D341Med (cell line): Measurements from ENCODE around the gene FOXK1.
A peak's percentile ranks its signal among the peaks of the same experiment; 100 is the strongest.

Experiments used
- DNase-seq: peaks from one replicate; pipeline ENCODE4 v3.0.0; 2012; ENCODE audit warnings: low spot score

FOXK1 gene

DNA sequence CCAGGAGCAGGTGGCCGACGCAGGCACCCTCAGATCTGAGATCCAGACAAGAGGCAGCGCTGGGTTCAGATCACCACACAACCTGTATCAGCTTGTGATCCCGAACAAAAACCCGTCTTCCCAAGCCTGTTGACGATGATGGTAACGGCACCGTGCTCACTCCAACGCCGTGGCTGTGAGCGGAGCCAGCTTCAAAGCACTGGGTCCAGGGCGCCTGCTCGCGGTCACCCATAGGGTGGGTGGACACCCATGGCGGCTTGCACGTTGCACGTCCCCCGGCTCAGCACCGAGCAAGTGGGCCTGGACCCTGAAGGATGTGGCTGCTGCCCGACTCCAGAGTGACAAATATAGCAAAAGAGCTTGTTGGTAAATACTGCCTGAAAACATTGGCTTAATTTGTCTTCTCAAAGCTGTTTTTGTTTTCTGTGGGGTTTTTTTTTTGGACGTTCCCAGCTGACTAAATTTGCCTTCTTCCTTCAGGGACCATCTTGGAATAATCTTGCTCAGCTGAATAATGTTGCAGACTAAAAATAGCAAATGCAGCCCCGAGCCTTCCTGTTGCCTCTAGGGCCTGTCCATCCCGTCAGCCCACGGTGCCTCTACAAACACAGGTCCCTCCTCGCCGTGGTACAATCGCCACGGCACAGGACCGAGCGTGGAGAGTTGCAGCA, 41.0 kb downstream of the FOXK1 start:
- DNase-seq = no peak

DNA sequence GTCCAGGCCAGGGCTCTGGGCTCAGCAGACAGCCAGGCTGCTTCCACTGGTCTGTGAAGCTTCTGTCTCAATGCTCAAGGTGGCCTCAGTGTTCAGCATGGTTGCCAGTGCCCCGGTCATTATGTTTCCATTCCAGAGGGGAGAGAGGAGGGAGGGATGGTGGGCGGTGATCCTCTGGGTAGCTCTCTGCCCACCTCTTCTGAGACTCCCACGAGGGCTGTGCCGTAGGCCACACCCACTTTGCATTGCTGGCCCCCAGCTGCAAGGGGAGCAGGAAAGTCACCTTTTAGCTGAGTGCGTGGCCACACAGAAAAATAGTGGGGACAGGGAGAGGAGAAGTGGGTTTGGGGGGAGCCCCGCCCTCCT, 42.5 kb downstream of the FOXK1 start:
- no peak for DNase-seq

DNA sequence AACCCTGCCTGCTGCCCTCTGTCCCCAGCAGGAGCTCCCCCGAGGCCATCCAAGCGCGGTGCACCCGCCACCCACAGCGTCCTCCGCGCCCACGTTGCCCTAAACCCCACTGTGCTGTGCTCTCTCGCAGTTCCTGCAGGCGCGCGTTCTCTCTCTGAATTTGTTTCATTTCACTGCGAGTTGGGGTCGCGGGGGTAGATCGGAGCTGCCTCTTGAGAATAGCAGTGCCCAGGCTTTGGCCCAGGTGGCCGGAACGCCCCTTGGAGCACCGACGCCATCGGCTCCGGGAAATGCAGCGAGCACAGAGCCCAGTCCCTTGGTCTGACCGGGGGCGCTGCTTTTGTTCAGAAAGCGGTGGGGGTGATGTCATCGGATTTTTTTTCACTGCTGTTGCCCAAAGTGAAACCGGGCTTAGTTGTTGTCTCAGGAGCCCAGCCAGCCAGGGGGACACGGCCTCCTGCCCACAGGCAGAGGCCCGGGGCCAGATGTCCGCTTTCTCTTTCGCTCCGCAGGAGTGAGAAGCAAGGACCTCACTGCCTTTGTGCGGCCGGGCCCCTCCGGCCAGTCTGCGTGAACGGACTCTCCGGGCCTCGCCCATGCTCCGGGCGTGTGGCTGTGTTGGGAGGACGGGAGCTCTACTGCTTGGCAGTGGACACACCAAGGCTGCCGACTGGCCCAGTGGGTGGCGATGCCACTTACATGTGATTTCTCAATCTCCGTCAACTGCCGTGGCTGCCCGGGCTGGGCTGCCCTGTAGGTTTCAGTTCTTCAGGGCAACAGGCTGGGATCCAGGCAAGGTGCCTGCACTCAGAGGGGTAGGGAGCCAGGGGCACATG, 43.1 kb downstream of the FOXK1 start:
- DNase-seq = no peak

DNA sequence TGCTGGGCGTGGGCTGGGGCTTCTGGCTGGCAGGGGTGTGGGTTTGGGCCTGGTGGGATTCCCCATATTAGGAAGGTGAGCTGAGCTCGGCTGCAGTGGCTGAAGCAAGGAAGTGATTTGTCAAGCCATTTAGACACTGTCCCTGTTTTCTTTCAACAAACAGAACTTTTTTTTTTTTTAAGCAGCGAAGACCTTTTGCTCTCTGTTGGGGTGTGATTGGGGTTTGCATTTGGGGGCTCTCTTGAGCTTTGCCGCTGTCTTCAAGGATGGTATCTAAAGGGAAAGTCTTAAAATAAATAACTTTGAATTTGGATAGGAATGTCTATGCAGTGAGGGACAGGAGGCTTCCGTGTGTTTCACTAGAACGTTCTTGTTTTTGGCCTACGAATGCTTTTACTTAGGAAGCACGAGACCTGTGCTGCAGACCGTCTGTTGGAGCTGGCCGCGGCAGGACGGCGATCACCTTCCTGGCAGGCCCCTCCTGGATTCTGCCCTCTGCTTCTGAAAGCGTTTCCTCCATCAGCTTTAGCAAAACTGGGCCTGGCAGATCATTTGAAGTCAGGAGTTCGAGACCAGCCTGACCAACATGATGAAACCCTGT, 43.9 kb downstream of the FOXK1 start:
- DNase-seq = no peak

DNA sequence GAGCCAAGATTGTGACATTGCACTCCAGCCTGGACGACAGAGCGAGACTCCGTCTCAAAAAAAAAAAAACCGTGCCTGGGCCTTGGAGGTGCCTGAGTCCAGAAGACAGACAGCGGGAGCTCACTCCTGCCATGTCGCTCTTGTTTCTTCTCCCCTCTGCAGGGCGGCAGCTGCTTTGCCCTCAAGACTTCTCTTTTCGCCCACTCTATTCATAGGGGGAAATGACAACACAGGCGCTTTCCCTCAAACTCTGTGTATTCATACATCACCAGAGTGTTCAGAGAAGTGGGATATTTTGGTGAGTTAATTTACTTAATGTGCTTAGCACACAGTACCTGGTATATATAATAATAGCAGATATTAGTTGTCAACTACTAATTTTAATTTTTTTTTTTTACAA, 44.5 kb downstream of the FOXK1 start:
- no peak for DNase-seq

DNA sequence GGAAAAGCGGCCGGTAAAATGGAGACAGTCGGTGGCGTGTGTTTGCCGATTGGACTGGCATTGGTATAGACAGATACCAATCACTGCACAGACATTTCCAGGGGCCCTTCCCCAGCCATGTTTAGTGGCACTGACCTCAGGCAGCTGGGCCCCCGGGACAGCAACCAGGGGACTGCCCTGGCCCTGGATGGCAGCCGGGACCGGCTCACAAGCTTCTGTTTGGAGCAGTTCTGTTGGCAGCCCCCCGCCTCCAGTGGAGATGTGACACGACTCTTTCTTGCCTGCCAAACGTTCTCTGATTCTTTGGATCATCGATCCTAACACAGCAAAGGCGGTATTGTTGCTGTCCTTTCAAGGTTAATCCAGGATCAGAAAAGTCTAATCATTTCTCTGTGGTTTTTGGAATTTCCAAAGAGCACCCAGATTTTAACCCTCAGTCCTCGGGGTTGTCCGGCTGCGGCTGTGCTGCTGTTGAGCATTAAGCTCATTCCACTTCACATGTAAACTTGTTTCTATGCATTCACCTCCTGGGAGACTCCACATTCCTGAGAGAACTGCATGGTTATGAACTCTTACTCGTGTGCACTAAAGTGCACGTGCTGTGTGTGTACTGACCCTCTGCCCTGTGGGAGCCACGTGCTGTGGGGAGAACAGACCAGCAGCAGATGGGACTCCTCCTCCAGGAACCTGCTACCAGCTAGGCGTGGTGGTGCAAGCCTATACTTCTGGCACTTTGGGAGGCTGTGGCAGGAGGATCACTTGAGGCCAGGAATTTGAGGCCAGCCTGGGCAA, 46.0 kb downstream of the FOXK1 start:
- no peak for DNase-seq

DNA sequence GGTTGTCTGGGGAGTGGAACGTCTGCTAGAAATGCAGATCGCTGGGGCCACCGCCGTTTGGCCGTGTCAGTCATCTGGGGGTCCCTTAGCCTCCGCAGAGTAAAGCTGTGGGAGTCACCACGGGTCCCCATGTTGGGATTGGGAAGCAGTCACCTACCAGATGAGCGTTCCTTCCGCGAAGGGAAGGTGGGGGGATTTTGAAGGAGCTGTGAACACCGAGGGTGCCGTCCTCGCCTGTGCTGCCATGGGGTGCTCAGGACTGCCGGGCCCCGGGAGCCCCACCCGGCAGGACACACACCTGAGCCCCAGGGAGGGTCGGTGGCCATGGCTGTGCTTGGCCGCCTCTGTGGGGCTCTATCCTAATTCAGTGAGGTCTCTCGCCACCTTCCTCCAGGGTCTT, 47.2 kb downstream of the FOXK1 start:
- no peak for DNase-seq

DNA sequence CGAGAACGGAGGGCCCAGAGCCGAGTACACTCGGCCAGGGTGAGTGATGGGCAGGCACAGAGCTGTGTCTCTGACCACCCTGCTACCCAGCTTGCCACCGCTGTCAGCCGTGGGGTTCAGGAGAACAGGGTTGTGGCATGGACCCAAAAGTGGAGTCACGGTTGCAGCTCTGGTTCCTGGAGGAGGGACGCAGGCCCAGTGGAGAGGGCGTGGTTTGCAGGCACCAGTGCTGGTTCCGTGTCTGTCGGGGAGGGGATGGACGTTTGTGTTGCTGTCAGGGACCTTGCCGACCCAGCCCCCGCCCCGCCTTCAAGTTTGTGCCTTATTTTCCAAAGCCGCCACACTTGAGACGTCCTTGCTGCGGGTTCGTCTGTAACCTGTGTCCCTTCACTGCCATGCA, 48.2 kb downstream of the FOXK1 start:
- DNase-seq = no peak

DNA sequence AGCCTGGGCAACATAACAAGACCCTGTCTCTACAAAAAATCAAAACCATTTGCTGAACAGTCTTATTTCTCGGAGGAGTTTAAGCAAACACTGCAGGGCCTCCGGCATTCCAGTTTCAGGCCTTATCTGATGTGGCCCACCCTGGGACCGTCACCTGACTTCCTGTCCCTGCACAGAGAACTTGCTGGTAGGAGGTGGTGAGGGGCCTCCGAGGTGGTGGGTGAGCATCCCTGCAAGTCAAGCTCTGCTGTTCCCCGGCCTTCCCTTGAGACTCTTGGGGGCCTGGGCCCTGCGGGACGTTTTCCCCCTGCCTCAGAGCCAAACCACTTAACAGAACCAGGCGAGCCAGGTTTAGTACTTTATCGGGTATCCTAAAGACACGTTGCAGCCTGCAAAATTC, 48.9 kb downstream of the FOXK1 start:
- DNase-seq = no peak

DNA sequence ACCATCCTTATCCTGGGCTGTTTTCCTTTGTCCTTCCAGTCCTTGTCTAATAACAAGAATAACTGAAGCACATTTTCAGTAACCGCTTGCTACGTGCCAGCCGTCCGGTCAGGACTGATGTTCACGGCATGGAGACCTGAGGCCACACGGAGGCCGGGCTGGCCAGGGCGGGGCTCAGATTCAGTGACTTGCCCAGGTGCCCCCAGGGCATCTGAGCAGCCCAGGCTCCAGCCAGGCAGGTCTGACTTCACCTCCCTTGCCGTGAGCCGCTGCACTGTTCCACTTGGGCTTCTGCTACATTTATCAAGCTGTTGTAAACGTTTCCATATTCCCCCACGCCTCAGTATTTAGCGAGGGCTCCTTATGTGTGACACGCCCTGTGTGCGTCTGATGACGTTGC, 49.7 kb downstream of the FOXK1 start:
- DNase-seq = no peak

DNA sequence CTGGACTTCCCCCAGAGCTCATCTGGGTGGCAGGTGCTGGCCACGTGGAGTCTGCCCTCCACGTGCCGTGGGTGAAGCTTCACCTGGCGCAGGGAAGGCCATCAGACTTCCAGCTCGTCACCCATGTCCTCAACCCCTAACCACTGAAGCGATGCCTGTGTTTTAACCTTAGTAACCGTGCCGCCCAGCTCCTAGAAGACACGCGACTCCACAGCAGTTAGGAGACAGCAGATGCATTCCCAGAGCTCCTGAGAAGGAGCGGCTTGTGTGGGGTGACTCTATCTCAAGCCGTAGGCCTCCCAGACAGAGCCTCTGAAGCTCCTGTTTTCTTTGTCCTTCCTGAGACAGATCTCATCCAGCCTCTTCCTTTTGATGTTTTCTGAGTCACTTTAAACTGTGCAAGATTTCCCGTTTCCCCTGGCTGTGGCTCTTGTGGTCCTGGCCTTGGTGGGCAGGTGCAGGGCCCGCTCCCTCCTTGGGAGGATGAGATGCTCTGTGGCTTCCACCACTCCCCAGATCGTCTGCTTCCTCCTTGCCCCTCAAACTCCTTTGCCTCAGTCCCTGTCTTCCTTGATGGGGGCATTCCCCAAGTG, 51.9 kb downstream of the FOXK1 start:
- DNase-seq = no peak

DNA sequence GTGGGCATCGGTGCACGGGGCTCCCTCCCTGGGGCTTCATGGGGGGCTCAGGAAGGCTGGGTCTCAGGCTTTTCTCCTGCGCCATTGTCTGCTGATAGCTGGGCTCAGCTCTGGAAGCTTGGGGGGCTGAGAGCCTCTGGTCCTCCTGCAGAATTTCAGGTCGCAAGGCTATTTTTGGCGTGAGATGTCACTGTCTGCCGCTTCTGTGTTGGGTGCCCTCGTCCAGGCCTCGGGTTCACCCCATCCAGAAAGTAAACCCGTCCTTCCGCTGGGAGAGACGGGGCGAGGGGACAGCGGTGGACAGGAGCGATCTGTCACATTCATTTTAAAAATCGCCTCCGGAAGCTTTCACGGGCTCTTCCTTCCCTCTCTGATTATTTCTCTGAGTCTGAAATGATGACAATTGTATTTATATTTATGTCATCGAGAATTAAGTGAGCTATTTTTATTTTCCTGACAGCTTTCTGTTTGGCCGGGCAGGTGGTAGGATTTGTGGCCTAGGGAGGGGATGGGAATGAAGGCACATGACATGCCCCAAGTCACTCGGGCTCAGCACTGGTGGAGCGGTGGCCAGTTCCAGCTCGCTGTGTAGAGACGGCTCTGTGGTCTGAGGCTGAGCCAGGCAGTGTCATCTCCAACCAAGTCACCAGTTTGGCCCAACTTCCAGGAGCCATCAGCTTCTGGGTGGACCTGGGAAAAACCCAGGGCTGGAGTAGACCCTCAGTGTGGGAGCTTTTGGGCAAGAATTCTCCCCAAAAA, 52.7 kb downstream of the FOXK1 start:
- DNase-seq = no peak

DNA sequence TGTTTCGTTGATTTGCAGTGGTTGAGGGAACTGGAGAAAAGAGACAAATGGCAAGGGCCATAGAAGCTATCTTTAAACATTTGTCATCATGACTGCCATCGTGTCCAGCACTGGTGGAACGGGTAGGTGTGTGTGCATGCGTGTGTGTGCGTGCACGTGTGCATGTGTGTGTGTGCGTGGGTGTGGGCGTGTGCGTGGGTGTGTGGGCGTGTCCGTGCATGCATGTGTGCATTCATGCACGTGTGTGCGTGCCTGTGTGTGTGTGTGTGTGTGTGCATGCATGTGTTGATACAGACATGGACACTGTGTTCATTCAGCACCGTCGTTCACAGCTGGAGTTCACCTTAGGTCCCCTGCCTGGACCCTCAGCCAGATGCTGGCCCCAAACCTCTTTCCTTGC, 55.2 kb downstream of the FOXK1 start:
- DNase-seq = no peak

DNA sequence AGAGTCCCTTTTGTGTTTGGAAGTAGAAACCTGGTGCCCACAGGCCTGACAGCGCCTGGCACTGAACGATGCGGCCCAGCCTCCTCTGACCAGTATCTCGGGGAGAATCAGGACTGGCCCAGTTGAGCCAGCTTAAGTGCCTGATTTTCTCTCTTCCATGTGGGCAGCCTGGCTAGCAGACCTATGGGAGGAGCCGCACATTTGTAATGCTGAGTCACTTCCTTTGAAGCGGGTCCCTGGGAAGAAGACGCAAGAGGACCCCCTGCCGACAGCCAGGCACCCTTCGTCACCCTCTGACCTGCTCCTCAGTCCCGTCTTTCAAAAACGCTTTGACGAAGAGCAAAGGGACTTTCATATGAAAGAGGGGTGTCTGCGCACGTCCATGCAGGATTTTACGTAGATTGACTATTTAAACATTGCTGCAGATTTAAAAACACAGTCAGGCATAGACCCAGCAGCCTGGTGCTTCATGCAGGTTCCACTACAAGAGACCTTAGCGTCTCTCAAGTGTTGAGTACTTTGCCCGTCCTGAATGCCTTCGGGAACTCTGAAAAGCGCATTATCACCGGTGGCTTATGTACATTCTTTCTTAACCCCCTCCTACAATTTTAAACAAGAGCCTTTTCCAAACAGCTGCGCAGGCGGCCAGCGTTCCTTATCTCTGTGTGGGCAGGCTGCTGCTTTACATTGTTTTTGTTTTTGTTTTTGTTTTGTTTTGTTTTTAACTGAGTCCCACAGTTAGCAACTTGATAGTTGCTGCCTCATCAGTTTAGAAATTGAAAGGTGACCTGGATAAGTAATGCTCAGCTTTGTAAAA, 56.8 kb downstream of the FOXK1 start:
- DNase-seq = no peak

DNA sequence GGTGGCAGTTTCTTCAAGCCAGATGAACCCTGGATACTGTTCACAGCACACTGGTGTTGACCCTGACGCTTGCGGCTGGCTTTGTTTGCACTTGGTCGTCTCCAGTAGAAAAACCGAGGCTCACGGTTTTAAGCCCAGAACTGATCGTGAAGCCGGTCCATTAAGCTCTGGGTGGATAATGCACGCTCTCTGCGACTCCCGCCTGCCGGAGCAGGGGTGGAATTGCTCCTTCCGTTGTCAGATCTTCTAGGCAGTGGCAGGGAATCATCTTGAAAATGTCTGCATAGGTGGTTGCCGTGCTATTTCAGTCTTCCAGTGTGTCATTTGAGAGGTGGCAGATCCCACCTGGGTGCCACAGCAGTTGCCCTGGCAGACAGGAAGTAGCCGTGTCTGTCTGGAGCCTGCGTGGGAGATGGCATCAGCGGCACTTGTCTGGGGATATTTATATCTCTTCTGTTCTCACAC, 57.5 kb downstream of the FOXK1 start:
- DNase-seq = no peak

DNA sequence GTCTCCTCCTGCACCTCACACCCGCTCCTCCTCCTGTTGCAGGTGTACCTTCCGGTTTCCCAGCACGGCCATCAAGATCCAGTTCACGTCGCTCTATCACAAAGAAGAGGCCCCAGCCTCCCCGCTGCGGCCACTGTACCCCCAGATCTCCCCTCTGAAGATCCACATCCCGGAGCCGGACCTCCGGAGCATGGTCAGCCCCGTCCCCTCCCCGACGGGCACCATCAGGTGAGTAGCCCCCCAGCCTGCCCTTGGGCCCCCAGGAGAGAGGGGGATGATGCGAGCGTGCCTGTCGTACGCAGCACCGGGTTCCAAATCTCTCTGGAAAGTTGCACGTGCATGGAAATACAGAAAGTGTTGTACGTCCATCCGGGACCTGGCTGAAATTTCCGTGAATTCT, 58.7 kb downstream of the FOXK1 start:
- DNase-seq = no peak

DNA sequence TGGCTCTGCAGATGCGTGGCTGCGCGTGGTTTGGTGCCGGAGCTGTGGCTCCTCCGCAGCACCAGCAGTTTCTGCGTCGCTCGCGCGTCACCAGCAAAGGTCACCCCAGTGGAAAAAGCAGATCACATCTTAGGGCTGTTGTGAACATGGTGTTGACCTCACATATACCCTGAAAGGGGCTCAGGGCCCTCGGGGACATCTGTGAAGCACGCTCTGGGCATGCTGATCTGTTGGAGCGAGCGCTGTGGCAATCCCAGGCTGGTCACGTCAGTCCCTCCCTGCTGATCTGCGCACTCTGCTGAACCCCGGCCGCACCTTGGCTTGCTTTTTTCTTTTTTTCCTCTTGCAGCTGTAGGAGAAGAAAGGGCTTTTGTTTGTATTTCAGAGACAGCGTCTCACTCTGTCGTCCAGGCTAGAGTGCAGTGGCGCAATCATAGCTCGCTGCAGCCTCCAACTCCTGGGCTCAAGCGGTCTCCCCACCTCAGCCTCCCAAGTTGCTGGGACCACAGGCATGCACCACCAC, 60.0 kb downstream of the FOXK1 start:
- no peak for DNase-seq

DNA sequence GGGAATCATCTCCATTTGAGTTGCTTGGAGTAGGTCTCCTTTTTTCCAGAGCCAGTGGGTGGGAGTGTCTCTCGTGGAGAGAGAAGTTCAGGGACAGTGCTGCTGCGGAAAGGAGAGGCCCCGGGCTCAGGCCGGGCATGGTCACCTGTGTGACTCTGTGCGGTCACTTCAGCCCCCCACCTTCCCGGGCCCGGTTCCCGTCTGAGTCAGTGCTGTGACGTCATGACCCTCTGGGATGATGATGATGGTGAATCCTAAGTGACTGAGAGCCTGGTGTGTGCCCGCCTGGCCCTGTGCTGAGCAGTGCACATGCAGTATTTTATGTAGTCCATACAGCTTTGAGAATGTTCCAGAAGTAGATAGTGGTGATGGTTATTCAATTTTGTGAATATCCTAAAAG, 60.8 kb downstream of the FOXK1 start:
- no peak for DNase-seq

DNA sequence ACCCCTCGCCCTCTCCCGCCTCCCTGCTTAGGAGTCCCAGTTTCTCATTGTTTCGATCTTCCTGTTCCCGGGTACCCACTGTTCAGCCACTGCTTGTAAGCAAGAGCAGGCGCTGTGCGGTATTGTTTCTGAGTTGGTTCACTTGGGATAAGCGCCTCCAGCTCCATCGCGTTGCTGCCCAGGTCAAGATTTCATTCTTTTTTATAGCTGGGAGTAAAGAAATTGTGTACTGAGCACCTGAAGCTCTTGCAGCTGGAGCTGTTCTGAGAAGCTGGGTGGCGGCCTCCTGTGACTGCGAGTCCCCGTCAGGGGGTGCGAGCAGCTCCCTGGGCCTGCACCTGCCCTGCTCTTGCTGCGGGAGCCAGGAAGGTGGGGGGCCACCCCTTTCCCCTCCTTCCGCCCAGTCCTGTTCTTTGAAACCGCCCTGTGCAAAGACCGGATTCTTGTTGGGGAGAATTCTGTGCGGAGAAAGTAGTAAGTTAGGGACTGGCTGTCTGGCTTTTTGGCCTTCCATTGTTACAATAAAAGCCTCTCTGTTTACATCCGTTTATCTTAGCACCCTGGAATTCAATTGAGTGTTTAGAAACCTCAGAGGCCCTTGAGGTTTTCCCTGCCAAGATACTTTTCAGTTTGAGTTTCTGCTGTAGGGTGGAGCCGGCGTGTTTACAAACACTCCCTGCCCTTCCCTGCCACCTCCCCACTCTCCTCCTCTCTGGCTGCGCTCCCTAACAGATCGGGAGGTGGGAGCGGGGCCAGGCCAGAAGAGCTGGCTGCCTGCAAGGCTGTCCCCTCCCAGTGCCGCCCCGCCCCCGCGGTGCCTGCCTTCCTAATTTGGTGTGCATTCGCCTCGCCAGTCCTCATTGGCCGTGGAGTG, 62.5 kb downstream of the FOXK1 start:
- DNase-seq = peak; percentile 94
